ENCODE data around the gene ELMOD1. TPM values are rescaled to one million over a fixed set of nuclear protein-coding genes. Genes with fewer than 3 reads are reported as not detected.

The ELMOD1 gene
- total and polyA plus RNA-seq, 2 experiments from 2014 or later: 1.2 to 1.6 TPM

DNA sequence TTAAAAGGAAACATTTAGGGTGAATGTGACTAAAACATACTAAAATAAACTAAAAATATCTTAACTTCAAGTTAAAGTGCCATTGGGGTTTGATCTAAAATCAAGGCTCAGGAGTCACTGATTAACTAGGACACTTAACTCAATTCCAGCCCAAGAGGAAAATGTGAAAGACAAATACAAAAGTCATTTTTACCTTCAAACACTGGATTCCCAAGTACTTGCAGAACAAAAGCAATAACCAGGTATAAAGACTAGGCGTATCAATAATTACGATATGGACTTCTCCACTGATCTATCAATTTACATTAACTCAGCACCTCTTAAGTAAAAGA, 41.0 kb upstream of the ELMOD1 start (continued):
- TF ChIP-seq, protein P1, sequence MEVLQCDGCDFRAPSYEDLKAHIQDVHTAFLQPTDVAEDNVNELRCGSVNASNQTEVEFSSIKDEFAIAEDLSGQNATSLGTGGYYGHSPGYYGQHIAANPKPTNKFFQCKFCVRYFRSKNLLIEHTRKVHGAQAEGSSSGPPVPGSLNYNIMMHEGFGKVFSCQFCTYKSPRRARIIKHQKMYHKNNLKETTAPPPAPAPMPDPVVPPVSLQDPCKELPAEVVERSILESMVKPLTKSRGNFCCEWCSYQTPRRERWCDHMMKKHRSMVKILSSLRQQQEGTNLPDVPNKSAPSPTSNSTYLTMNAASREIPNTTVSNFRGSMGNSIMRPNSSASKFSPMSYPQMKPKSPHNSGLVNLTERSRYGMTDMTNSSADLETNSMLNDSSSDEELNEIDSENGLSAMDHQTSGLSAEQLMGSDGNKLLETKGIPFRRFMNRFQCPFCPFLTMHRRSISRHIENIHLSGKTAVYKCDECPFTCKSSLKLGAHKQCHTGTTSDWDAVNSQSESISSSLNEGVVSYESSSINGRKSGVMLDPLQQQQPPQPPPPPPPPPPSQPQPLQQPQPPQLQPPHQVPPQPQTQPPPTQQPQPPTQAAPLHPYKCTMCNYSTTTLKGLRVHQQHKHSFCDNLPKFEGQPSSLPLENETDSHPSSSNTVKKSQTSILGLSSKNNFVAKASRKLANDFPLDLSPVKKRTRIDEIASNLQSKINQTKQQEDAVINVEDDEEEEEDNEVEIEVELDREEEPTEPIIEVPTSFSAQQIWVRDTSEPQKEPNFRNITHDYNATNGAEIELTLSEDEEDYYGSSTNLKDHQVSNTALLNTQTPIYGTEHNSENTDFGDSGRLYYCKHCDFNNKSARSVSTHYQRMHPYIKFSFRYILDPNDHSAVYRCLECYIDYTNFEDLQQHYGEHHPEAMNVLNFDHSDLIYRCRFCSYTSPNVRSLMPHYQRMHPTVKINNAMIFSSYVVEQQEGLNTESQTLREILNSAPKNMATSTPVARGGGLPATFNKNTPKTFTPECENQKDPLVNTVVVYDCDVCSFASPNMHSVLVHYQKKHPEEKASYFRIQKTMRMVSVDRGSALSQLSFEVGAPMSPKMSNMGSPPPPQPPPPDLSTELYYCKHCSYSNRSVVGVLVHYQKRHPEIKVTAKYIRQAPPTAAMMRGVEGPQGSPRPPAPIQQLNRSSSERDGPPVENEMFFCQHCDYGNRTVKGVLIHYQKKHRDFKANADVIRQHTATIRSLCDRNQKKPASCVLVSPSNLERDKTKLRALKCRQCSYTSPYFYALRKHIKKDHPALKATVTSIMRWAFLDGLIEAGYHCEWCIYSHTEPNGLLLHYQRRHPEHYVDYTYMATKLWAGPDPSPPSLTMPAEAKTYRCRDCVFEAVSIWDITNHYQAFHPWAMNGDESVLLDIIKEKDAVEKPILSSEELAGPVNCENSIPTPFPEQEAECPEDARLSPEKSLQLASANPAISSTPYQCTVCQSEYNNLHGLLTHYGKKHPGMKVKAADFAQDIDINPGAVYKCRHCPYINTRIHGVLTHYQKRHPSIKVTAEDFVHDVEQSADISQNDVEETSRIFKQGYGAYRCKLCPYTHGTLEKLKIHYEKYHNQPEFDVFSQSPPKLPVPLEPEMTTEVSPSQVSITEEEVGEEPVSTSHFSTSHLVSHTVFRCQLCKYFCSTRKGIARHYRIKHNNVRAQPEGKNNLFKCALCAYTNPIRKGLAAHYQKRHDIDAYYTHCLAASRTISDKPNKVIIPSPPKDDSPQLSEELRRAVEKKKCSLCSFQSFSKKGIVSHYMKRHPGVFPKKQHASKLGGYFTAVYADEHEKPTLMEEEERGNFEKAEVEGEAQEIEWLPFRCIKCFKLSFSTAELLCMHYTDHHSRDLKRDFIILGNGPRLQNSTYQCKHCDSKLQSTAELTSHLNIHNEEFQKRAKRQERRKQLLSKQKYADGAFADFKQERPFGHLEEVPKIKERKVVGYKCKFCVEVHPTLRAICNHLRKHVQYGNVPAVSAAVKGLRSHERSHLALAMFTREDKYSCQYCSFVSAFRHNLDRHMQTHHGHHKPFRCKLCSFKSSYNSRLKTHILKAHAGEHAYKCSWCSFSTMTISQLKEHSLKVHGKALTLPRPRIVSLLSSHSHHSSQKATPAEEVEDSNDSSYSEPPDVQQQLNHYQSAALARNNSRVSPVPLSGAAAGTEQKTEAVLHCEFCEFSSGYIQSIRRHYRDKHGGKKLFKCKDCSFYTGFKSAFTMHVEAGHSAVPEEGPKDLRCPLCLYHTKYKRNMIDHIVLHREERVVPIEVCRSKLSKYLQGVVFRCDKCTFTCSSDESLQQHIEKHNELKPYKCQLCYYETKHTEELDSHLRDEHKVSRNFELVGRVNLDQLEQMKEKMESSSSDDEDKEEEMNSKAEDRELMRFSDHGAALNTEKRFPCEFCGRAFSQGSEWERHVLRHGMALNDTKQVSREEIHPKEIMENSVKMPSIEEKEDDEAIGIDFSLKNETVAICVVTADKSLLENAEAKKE (CRISPR knock-in tag; IDR thresholded peaks at IDR 0.05): no peak
- TF ChIP-seq EZH2 (IDR thresholded peaks at IDR 0.05; ENCODE audit: low read depth, unreplicated experiment) (no peak), ZNF331 (CRISPR knock-in tag; IDR thresholded peaks at IDR 0.05; ENCODE audit: low read depth) (no peak), STAT1 (IDR thresholded peaks at IDR 0.05; ENCODE audit: unreplicated experiment) (no peak)

DNA sequence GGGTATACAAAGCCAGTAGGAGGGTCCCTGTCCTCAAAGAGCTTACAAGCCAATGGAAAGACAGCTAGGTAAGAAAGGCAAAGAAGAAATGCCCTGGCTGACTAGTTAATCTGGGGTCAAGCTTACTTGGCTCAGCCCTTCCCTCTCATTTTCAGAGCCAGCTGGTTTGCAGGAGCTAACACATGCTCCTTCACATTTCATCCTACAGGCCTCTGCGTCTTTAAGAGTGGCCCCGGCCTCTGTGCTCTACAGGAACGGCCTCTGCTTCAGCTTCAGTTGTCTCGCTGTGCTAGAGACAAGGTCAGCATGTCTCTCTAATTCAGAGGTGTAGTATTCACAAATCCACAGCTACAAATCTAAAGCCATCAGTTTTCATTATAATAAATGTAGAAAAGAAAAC, 40.6 kb upstream of the ELMOD1 start:
- Histone ChIP-seq H3K27ac (ENCODE audit: low read depth) (no peak overlapping the region), H3K36me3 (ENCODE audit: insufficient read depth) (peaks cover 19% of the 10 kb centered on the region; the same call in 1 of the 2 replicates), H4K20me1 (replicated peaks; ENCODE audit: insufficient read depth) (no peaks in the 10 kb centered on the region), H3K27me3 (ENCODE audit: insufficient read depth) (no peaks in the 10 kb centered on the region), H3F3A (replicated peaks; ENCODE audit: low read depth) (no peaks in the 10 kb centered on the region), H2AFZ (no peak overlapping the region), H3K79me2 (replicated peaks; ENCODE audit: insufficient read depth) (no peaks in the 10 kb centered on the region), H3K4me2 (no peak overlapping the region), H3K4me3 (no peak overlapping the region), H3K4me1 (ENCODE audit: insufficient read depth) (no peaks in the 10 kb centered on the region), H3K9me2 (ENCODE audit: insufficient read depth) (no peaks in the 10 kb centered on the region)
- Mint-ChIP-seq H3K27ac (no peak overlapping the region), H3K9me3 (no peaks in the 10 kb centered on the region), H3K4me3 (no peak overlapping the region), H3K27me3 (ENCODE audit: insufficient read depth, low read depth, poor library complexity) (no peaks in the 10 kb centered on the region), H3K36me3 (ENCODE audit: low read depth) (peaks cover 19% of the 10 kb centered on the region; the same call in 2 of the 3 replicates), H3K4me1 (no peaks in the 10 kb centered on the region)
- DNase-seq (ENCODE audit: low spot score) (no peak), ATAC-seq (no peak)
- TF ChIP-seq POLR2AphosphoS5 (IDR thresholded peaks at IDR 0.05; ENCODE audit: low read depth): no peak
- TF ChIP-seq EZH2phosphoT487 (IDR thresholded peaks at IDR 0.05; ENCODE audit: unreplicated experiment): no peak

All from GM23338 (cell line).